HEK293 (cell line): ENCODE data around the gene NUP58.

Experiments used
- CTCF ChIA-PET: fragments of 350-600 bp; formaldehyde crosslinking; extraction: SDS; loops from one replicate; lab custom pipeline; 2021; ENCODE audit warnings: antibody characterized with exemption; lab: Yijun Ruan, JAX
- POLR2A ChIA-PET: fragments of 300-600 bp; formaldehyde crosslinking; extraction: SDS; loops from one replicate; lab custom pipeline; 2020; ENCODE audit warnings: antibody characterized with exemption, inconsistent platforms; lab: Yijun Ruan, JAX
- H3K27ac ChIP-seq: fragments of 200-500 bp; sonication (Bioruptor generic); 2 replicates; pipeline ENCODE4 v1.5.1; 2014; ENCODE audit warnings: low read depth, low read length, control low read depth, inconsistent platforms; ENCODE audit errors: extremely low read depth
- H3K36me3 ChIP-seq, 2 experiments: fragments of 200-500 bp in 1 of 2; sonication (Bioruptor generic) in 1 of 2; 1 replicate in 1 of 2; 2 replicates in 1 of 2; pipeline ENCODE4 v1.5.1; 2014 to 2017; ENCODE audit warnings: inconsistent platforms in 2 of 2, low read length in 2 of 2; ENCODE audit not compliant: control insufficient read depth in 2 of 2, insufficient read depth in 1 of 2
- H3K4me1 ChIP-seq: fragments of 200-500 bp; sonication (Bioruptor generic); 2 replicates; pipeline ENCODE4 v1.5.1; 2014; ENCODE audit warnings: mild to moderate bottlenecking, low read length, inconsistent platforms; ENCODE audit not compliant: control insufficient read depth, insufficient read depth
- H3K4me3 ChIP-seq: 2 replicates; pipeline ENCODE4 v1.5.1; 2011; ENCODE audit warnings: low read depth, mild to moderate bottlenecking, control low read depth, low read length, moderate library complexity
- H3K9me3 ChIP-seq: fragments of 200-500 bp; sonication (Bioruptor generic); 2 replicates; pipeline ENCODE4 v1.5.1; 2014; ENCODE audit warnings: low read depth, low read length, inconsistent platforms; ENCODE audit not compliant: control insufficient read depth, insufficient read depth
- KLF7 ChIP-seq: fragments of 450-650 bp; formaldehyde crosslinking; IDR thresholded peaks from 2 replicates; pipeline ENCODE4 v1.5.1; 2016; ENCODE audit warnings: missing biosample characterization, missing genetic modification characterization, borderline replicate concordance
- ZBTB11 ChIP-seq: fragments of 450-650 bp; formaldehyde crosslinking; conservative IDR thresholded peaks from 2 replicates; pipeline ENCODE4 v1.5.1; 2016; ENCODE audit warnings: low read depth, missing biosample characterization, missing genetic modification characterization
- ZIC2 ChIP-seq: fragments of 450-650 bp; formaldehyde crosslinking; IDR thresholded peaks from 2 replicates; pipeline ENCODE4 v1.5.1; 2016; ENCODE audit warnings: missing biosample characterization, missing genetic modification characterization
- ZNF23 ChIP-seq: fragments of 450-650 bp; formaldehyde crosslinking; IDR thresholded peaks from 2 replicates; pipeline ENCODE4 v1.5.1; 2016; ENCODE audit warnings: missing biosample characterization, missing genetic modification characterization, borderline replicate concordance
- ZNF426 ChIP-seq: fragments of 450-650 bp; formaldehyde crosslinking; IDR thresholded peaks from 2 replicates; pipeline ENCODE4 v1.5.1; 2017; ENCODE audit warnings: missing biosample characterization, missing genetic modification characterization, mild to moderate bottlenecking, inconsistent platforms, moderate library complexity
- ZNF449 ChIP-seq: fragments of 450-650 bp; formaldehyde crosslinking; IDR thresholded peaks from 2 replicates; pipeline ENCODE4 v1.5.1; 2017; ENCODE audit warnings: missing biosample characterization, mild to moderate bottlenecking, missing genetic modification characterization, moderate library complexity
- ZNF518A ChIP-seq: fragments of 450-650 bp; formaldehyde crosslinking; conservative IDR thresholded peaks from 2 replicates; pipeline ENCODE4 v1.5.1; 2016; ENCODE audit warnings: low read depth, missing biosample characterization, missing genetic modification characterization
- ZNF610 ChIP-seq: fragments of 450-650 bp; formaldehyde crosslinking; IDR thresholded peaks from 2 replicates; pipeline ENCODE4 v1.5.1; 2016; ENCODE audit warnings: missing biosample characterization, missing genetic modification characterization, borderline replicate concordance
- ZNF664 ChIP-seq: fragments of 450-650 bp; formaldehyde crosslinking; IDR thresholded peaks from 2 replicates; pipeline ENCODE4 v1.5.1; 2016; ENCODE audit warnings: missing biosample characterization, missing genetic modification characterization
- ZNF677 ChIP-seq: fragments of 450-650 bp; IDR thresholded peaks from 2 replicates; pipeline ENCODE4 v1.5.0; 2018; ENCODE audit warnings: missing biosample characterization, mild to moderate bottlenecking, missing genetic modification characterization, moderate library complexity
- ZNF843 ChIP-seq: fragments of 450-650 bp; formaldehyde crosslinking; IDR thresholded peaks from 2 replicates; pipeline ENCODE4 v1.5.1; 2016; ENCODE audit warnings: missing biosample characterization, missing genetic modification characterization

NUP58 gene

GRCh38 chr13:25345576-25345975, 44.2 kb downstream of the NUP58 start:
- Histone ChIP-seq H3K4me3 (no peak overlapping the region), H3K9me3 (no peaks in the 10 kb centered on the region), H3K27ac (no peak overlapping the region), H3K36me3 (peaks cover 0 to 12% of the 10 kb centered on the region in 2 experiments; a peak in 2 of 3 replicates), H3K4me1 (no peaks in the 10 kb centered on the region)
- TF ChIP-seq ZNF518A (tag by site-specific recombination) (no peak), ZNF843 (tag by site-specific recombination) (no peak), ZNF449 (tag by site-specific recombination) (no peak), ZNF610 (no peak), ZBTB11 (tag by site-specific recombination) (no peak)
- ChIA-PET CTCF (no interaction called here), POLR2A (no interaction called here)

GRCh38 chr13:25347151-25347550, 45.7 kb downstream of the NUP58 start:
- Histone ChIP-seq H3K36me3 (no peaks in the 10 kb centered on the region; a peak in 1 of 3 replicates), H3K27ac (no peak overlapping the region), H3K4me3 (no peak overlapping the region), H3K9me3 (no peaks in the 10 kb centered on the region), H3K4me1 (no peaks in the 10 kb centered on the region)
- ChIA-PET CTCF (interaction anchor here (0.6 kb wide), 1 partner anchor 64 kb away, joined by 3 read pairs; no protein-coding TSS in a partner anchor), POLR2A (no interaction called here)
- no peak for TF ChIP-seq ZNF677 (tag by site-specific recombination)
- TF ChIP-seq ZNF23 (tag by site-specific recombination) = no peak
- no peak for TF ChIP-seq KLF7
- TF ChIP-seq ZIC2 (tag by site-specific recombination) = no peak
- TF ChIP-seq ZNF426 (tag by site-specific recombination) = no peak

GRCh38 chr13:25351404-25351803, 50.0 kb downstream of the NUP58 start:
- Histone ChIP-seq H3K36me3 (no peaks in the 10 kb centered on the region), H3K4me1 (no peaks in the 10 kb centered on the region), H3K9me3 (no peaks in the 10 kb centered on the region), H3K4me3 (no peak overlapping the region)
- CTCF ChIA-PET = no interaction called here
- POLR2A ChIA-PET = no interaction called here
- TF ChIP-seq ZBTB11 (tag by site-specific recombination) (no peak), ZNF664 (tag by site-specific recombination) (0 out of 2 replicates have a peak, but pooled peaks have one; percentile 26)
- TF ChIP-seq, all 188 proteins: peak for 1
- no peak overlapping the region for H3K27ac ChIP-seq
